ENCODE data around the gene ZBTB20.
A peak's percentile ranks its signal among the peaks of the same experiment; 100 is the strongest.

ZBTB20 gene

GRCh38 chr3:114903213-114903612 is 243.9 kb downstream of the ZBTB20 start:
- no peak for DNase-seq

GRCh38 chr3:114902691-114903101 is 244.4 kb downstream of the ZBTB20 start:
- DNase-seq: peak; percentile 29

- DNase-seq: no peak
Observed at GRCh38 chr3:114900908-114901307, 246.2 kb downstream of the ZBTB20 start.

GRCh38 chr3:114899186-114899931 is 247.7 kb downstream of the ZBTB20 start:
- peak; percentile 98 for DNase-seq

- no peak for DNase-seq
Observed at GRCh38 chr3:114896978-114897377, 250.1 kb downstream of the ZBTB20 start.

GRCh38 chr3:114893361-114893760 is 253.7 kb downstream of the ZBTB20 start:
- DNase-seq: no peak

GRCh38 chr3:114892880-114893279 is 254.2 kb downstream of the ZBTB20 start:
- peak; percentile 27 for DNase-seq

- DNase-seq: peak; percentile 87
Observed at GRCh38 chr3:114892131-114892879, 254.8 kb downstream of the ZBTB20 start.

- no peak for DNase-seq
Observed at GRCh38 chr3:114887806-114888205, 259.3 kb downstream of the ZBTB20 start.

GRCh38 chr3:114886905-114887304 is 260.2 kb downstream of the ZBTB20 start:
- no peak for DNase-seq

GRCh38 chr3:114884213-114884923 is 262.7 kb downstream of the ZBTB20 start:
- no peak for DNase-seq

- peak; percentile 96 for DNase-seq
Observed at GRCh38 chr3:114880078-114880477, 267.0 kb downstream of the ZBTB20 start.

GRCh38 chr3:114879059-114880031 is 267.7 kb downstream of the ZBTB20 start:
- DNase-seq: peak; percentile 96

- DNase-seq: peak; percentile 97
Observed at GRCh38 chr3:114878114-114878839, 268.8 kb downstream of the ZBTB20 start.

- DNase-seq: peak; percentile 85
Observed at GRCh38 chr3:114877378-114878113, 269.5 kb downstream of the ZBTB20 start.

- DNase-seq: no peak
Observed at GRCh38 chr3:114874522-114874971, 272.5 kb downstream of the ZBTB20 start.

- no peak for DNase-seq
Observed at GRCh38 chr3:114873591-114873990, 273.5 kb downstream of the ZBTB20 start.

GRCh38 chr3:114872588-114872987 is 274.5 kb downstream of the ZBTB20 start:
- DNase-seq: no peak

GRCh38 chr3:114872050-114872449 is 275.0 kb downstream of the ZBTB20 start:
- no peak for DNase-seq

GRCh38 chr3:114867835-114868503 is 279.1 kb downstream of the ZBTB20 start:
- DNase-seq: no peak

All from DMS79 treated with DMSO at 0.1 percent for 48 hours (cell line).